ENCODE data around the gene FXYD4. TPM values are rescaled to one million over a fixed set of nuclear protein-coding genes. Genes with fewer than 3 reads are reported as not detected.

Gene FXYD4
- total RNA-seq, 1 experiment from 2014 or later = not detected

- TF ChIP-seq ZNF532 (CRISPR knock-in tag; IDR thresholded peaks at IDR 0.05; ENCODE audit: borderline replicate concordance) = no peak
- TF ChIP-seq, protein P1, sequence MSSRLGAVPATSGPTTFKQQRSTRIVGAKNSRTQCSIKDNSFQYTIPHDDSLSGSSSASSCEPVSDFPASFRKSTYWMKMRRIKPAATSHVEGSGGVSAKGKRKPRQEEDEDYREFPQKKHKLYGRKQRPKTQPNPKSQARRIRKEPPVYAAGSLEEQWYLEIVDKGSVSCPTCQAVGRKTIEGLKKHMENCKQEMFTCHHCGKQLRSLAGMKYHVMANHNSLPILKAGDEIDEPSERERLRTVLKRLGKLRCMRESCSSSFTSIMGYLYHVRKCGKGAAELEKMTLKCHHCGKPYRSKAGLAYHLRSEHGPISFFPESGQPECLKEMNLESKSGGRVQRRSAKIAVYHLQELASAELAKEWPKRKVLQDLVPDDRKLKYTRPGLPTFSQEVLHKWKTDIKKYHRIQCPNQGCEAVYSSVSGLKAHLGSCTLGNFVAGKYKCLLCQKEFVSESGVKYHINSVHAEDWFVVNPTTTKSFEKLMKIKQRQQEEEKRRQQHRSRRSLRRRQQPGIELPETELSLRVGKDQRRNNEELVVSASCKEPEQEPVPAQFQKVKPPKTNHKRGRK (CRISPR knock-in tag; IDR thresholded peaks at IDR 0.05; ENCODE audit: borderline replicate concordance) = no peak
Measured at GRCh38 chr10:43323245-43323644, 48.2 kb upstream of the FXYD4 start (continued).

DNA sequence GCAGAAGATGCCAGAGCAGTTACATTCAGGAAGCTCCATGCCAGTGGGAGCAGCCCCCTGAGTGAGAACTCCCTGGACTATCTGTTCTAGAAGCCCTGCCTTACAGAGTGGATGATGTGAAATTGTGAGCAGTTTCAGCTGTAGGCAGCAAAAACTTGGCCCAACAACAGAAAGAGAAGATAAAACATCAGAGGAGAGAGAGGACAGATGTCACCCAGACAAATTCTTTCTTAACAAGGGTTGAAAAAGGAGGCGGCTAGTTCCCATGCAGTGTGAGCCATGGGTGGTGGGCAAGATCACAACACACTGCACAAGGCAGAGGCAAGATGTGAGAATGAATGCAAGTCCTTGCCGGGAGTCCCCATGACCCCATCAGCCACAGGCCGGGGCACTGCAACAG is 46.6 kb upstream of the FXYD4 start:
- H3K27ac Mint-ChIP-seq = no peak overlapping the region
- CTCF ChIA-PET = interaction anchor here (0.9 to 4.0 kb wide), 2 partner anchors 69 to 121 kb away, joined by 3 to 29 read pairs; no protein-coding TSS in a partner anchor
- H3K36me3 Mint-ChIP-seq = 0 out of 2 replicates have a peak, but pooled peaks cover 5% of the 10 kb centered on the region
- H3K4me1 Mint-ChIP-seq = peaks cover 19% of the 10 kb centered on the region
- ATAC-seq (no peak), DNase-seq (ENCODE audit: low spot score) (no peak)
- TF ChIP-seq ZNF423 (CRISPR knock-in tag; IDR thresholded peaks at IDR 0.05) = no peak
- TF ChIP-seq ZNF532 (CRISPR knock-in tag; IDR thresholded peaks at IDR 0.05; ENCODE audit: borderline replicate concordance) = no peak
- no peak for TF ChIP-seq JUN (CRISPR knock-in tag; IDR thresholded peaks at IDR 0.05)
- TF ChIP-seq CREM (CRISPR knock-in tag; IDR thresholded peaks at IDR 0.05) = no peak
- TF ChIP-seq ZNF317 (CRISPR knock-in tag; IDR thresholded peaks at IDR 0.05; ENCODE audit: borderline replicate concordance, low read depth) = no peak
- TF ChIP-seq, protein P2, sequence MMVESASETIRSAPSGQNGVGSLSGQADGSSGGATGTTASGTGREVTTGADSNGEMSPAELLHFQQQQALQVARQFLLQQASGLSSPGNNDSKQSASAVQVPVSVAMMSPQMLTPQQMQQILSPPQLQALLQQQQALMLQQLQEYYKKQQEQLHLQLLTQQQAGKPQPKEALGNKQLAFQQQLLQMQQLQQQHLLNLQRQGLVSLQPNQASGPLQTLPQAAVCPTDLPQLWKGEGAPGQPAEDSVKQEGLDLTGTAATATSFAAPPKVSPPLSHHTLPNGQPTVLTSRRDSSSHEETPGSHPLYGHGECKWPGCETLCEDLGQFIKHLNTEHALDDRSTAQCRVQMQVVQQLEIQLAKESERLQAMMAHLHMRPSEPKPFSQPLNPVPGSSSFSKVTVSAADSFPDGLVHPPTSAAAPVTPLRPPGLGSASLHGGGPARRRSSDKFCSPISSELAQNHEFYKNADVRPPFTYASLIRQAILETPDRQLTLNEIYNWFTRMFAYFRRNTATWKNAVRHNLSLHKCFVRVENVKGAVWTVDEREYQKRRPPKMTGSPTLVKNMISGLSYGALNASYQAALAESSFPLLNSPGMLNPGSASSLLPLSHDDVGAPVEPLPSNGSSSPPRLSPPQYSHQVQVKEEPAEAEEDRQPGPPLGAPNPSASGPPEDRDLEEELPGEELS (CRISPR knock-in tag; IDR thresholded peaks at IDR 0.05) = no peak
- no peak for TF ChIP-seq USF2 (CRISPR knock-in tag; IDR thresholded peaks at IDR 0.05)
- TF ChIP-seq, protein P3, sequence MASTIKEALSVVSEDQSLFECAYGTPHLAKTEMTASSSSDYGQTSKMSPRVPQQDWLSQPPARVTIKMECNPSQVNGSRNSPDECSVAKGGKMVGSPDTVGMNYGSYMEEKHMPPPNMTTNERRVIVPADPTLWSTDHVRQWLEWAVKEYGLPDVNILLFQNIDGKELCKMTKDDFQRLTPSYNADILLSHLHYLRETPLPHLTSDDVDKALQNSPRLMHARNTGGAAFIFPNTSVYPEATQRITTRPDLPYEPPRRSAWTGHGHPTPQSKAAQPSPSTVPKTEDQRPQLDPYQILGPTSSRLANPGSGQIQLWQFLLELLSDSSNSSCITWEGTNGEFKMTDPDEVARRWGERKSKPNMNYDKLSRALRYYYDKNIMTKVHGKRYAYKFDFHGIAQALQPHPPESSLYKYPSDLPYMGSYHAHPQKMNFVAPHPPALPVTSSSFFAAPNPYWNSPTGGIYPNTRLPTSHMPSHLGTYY (CRISPR knock-in tag; IDR thresholded peaks at IDR 0.05) = no peak
- TF ChIP-seq NFE2L1 (CRISPR knock-in tag; IDR thresholded peaks at IDR 0.05) = no peak
- TF ChIP-seq TEAD1 (CRISPR knock-in tag; IDR thresholded peaks at IDR 0.05) = no peak
- no peak for TF ChIP-seq RORB (CRISPR knock-in tag; IDR thresholded peaks at IDR 0.05)
- TF ChIP-seq ETV6 (CRISPR knock-in tag; IDR thresholded peaks at IDR 0.05) = no peak
- TF ChIP-seq, protein P4, sequence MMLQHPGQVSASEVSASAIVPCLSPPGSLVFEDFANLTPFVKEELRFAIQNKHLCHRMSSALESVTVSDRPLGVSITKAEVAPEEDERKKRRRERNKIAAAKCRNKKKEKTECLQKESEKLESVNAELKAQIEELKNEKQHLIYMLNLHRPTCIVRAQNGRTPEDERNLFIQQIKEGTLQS (CRISPR knock-in tag; conservative IDR thresholded peaks at IDR 0.05) = no peak
- no peak for TF ChIP-seq NFATC4 (CRISPR knock-in tag; IDR thresholded peaks at IDR 0.05)
- no peak overlapping the region for H3K4me3 Mint-ChIP-seq
- 0 out of 2 replicates have a peak, but pooled peaks cover 3% of the 10 kb centered on the region for H3K9me3 Mint-ChIP-seq
- POLR2A ChIA-PET = no interaction called here
- H3K27me3 Mint-ChIP-seq (ENCODE audit: low read depth) = peaks cover 5% of the 10 kb centered on the region; the same call in 1 of the 2 replicates

Data from WTC11 (cell line).